Peyer's patch (tissue), 4 donors: ENCODE data around the gene CCDC74B. TPM values are rescaled to one million over a fixed set of nuclear protein-coding genes. Genes with fewer than 3 reads are reported as not detected.
"Not testable (repeated sequence)": the region's sequence is repeated elsewhere in the genome, so short reads cannot be mapped to it uniquely, and the experiment has no call there.

Source experiments
- DNase-seq, 3 donors: peaks; one replicate each; pipeline ENCODE4 v3.0.0-alpha.2; 2017 to 2019
- H3K27ac ChIP-seq, 4 donors: fragments of 200-600 bp; sonication (generic); one replicate each; pipeline ENCODE4 v1.5.1; 2016 to 2019
- H3K27me3 ChIP-seq, 2 donors: fragments of 200-600 bp; sonication (generic); one replicate each; pipeline ENCODE4 v1.5.1; 2019
- H3K36me3 ChIP-seq, 3 donors: fragments of 200-600 bp; sonication (generic); one replicate each; pipeline ENCODE4 v1.5.1; 2016 to 2019
- H3K4me1 ChIP-seq, 4 donors: fragments of 200-600 bp; sonication (generic); one replicate each; pipeline ENCODE4 v1.5.1; 2016 to 2019
- H3K4me3 ChIP-seq, 4 donors: fragments of 200-600 bp; sonication (generic); 1 replicate in 3 of 4; 2 replicates in 1 of 4; pipeline ENCODE4 v1.5.1; 2016 to 2019; ENCODE audit warnings: mild to moderate bottlenecking in 1 of 4
- H3K9me3 ChIP-seq, 4 donors: fragments of 200-600 bp; sonication (generic); one replicate each; pipeline ENCODE4 v1.5.1; 2016 to 2019; ENCODE audit warnings: mild to moderate bottlenecking in 1 of 4
- POLR2A ChIP-seq, 2 donors: fragments of 450-650 bp; IDR thresholded peaks; one replicate each; pipeline ENCODE4 v1.5.1; 2017; ENCODE audit warnings: antibody characterized with exemption in 2 of 2, mild to moderate bottlenecking in 2 of 2, moderate library complexity in 2 of 2
- total RNA-seq, 4 donors: library from RNA; depleted of rRNA; stranded (reverse); fragments of >200 nt; gene quantifications; one replicate each; pipeline ENCODE4 v1.1.0, GENCODE V29; 2016
- TF ChIP-seq, protein P1 (sequence below), 6 experiments: fragments of 450-650 bp in 4 of 6; fragments of 200-600 bp in 2 of 6; sonication (generic) in 1 of 6; IDR thresholded peaks; one replicate each; pipeline ENCODE4 v1.5.1; 2017 to 2019; ENCODE audit warnings: antibody characterized with exemption in 6 of 6, mild to moderate bottlenecking in 3 of 6, moderate library complexity in 1 of 6

The CCDC74B gene
- total RNA-seq, 4 donors from 2014 or later: 2.1 to 2.6 TPM; not detected in 2

DNA sequence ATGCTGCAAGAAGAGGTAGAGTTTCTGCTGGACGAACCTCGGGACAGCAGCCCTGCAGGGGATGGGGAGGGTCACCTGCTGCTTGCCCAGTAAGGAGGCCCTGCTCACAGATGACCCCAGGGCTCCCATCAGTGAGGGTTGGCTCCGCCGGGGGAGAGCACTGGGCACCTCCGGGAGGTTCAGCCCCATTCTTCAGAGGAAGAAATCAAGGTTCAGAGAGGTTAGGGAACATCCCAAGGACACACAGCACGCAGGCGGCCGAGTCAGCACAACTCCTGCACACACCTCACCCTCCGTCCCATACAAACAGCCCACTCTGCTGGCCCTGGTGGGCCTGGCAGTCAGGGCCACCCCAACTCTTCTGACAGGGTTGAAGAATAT, 11.7 kb upstream of the CCDC74B start:
- Histone ChIP-seq H3K4me3 (no peak overlapping the region), H3K4me1 (peaks cover 0 to 7% (median 0%) of the 10 kb centered on the region in 4 donors)
- DNase-seq: peak in 1 of 3 donors; percentile 36

GRCh38 chr2:130155956-130156623, 11.2 kb upstream of the CCDC74B start:
- H3K27me3 ChIP-seq, H3K27ac ChIP-seq, H3K4me1 ChIP-seq, H3K9me3 ChIP-seq, H3K4me3 ChIP-seq: not testable (repeated sequence)
- H3K36me3 ChIP-seq: peaks cover 0 to 35% (median 0%) of the 10 kb centered on the region in 3 donors
- peak in 2 of 3 donors; percentile 53 to 56 for DNase-seq
- TF ChIP-seq, protein P1, sequence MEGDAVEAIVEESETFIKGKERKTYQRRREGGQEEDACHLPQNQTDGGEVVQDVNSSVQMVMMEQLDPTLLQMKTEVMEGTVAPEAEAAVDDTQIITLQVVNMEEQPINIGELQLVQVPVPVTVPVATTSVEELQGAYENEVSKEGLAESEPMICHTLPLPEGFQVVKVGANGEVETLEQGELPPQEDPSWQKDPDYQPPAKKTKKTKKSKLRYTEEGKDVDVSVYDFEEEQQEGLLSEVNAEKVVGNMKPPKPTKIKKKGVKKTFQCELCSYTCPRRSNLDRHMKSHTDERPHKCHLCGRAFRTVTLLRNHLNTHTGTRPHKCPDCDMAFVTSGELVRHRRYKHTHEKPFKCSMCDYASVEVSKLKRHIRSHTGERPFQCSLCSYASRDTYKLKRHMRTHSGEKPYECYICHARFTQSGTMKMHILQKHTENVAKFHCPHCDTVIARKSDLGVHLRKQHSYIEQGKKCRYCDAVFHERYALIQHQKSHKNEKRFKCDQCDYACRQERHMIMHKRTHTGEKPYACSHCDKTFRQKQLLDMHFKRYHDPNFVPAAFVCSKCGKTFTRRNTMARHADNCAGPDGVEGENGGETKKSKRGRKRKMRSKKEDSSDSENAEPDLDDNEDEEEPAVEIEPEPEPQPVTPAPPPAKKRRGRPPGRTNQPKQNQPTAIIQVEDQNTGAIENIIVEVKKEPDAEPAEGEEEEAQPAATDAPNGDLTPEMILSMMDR (IDR thresholded peaks at IDR 0.05): peak in 4 of 6 experiments; percentile 46 to 57 (median 52)

More for the DNA sequence above, 11.7 kb upstream of the CCDC74B start:
- Histone ChIP-seq H3K27ac (no peak overlapping the region), H3K36me3 (peaks cover 0 to 35% (median 0%) of the 10 kb centered on the region in 3 donors), H3K27me3 (no peaks in the 10 kb centered on the region), H3K9me3 (no peaks in the 10 kb centered on the region)
- TF ChIP-seq POLR2A (IDR thresholded peaks at IDR 0.05): no peak
- TF ChIP-seq, protein P1 (IDR thresholded peaks at IDR 0.05): no peak

DNA sequence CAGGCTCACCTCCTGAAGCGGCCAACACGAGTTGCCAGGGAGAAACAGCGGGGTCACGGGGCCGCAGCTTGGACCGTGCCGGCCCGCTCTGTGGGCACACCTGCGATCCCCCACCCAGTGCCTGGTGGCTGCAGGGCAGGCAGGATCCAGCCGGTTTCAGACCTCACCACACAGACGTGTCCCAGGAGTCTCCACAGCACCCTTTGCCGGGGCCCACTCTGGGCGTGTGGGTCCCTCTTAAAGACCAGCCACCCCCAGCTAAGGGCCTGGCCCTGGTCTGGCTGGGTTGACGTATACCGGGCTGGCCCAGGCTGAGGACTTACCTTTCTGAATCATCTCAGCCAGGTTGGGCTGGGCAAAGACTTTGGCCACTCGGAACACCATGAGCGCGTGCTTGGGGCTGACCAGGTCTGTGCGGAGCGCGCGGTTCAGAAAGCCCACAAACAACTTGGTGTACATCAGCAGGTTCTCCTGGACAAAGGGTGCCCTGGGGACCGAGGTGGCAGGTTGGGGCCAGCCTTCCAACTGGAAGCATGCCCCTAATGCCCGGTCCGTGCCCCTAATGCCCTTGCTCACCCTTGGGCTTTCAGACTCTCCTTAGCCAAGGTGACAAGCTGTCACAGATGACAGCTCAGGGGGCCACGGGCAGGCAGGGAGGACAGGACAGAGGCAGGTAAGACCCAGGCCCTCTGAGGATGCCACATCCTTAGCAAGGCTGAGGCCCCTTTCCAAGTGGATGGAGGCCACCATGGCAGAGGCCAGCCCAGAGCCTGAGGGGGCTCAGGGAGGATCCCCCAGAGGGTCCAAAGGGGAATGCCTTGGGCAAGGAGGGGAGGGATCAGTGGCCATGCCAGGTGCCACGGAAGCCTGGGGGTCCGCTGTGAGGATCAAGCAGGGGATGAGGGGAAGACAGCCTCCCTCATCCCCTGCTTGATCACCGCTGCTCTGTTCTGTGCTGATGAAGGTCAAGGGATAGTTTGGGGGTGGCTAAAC, 10.2 kb upstream of the CCDC74B start:
- DNase-seq: no peak
- Histone ChIP-seq H3K4me1 (peaks cover 0 to 7% (median 0%) of the 10 kb centered on the region in 4 donors), H3K27ac (no peak overlapping the region), H3K27me3 (no peaks in the 10 kb centered on the region), H3K36me3 (peaks cover 0 to 35% (median 0%) of the 10 kb centered on the region in 3 donors), H3K4me3 (no peak overlapping the region), H3K9me3 (no peaks in the 10 kb centered on the region)
- TF ChIP-seq, protein P1 (IDR thresholded peaks at IDR 0.05): no peak
- no peak for TF ChIP-seq POLR2A (IDR thresholded peaks at IDR 0.05)

DNA sequence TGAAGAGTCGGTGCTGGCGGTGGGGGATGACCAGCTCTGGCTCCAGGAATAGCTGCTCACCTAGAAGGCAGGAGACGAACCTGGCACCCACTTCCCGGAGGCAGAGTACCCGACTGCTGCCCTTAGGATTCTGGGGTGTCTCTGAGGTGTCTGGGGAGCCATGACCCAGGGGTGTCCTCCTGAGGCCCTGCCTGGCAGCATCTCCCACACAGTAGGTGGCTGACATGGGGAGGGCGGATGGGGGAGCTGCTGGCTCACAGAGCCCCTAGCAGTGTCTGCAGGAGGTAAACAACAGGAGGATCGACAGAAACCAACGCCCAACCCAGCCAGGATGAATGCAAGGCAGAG, 9.5 kb upstream of the CCDC74B start:
- H3K27ac ChIP-seq, H3K4me1 ChIP-seq, DNase-seq, H3K9me3 ChIP-seq, H3K4me3 ChIP-seq, H3K27me3 ChIP-seq: not testable (repeated sequence)
- H3K36me3 ChIP-seq: peaks cover 0 to 35% (median 0%) of the 10 kb centered on the region in 3 donors

DNA sequence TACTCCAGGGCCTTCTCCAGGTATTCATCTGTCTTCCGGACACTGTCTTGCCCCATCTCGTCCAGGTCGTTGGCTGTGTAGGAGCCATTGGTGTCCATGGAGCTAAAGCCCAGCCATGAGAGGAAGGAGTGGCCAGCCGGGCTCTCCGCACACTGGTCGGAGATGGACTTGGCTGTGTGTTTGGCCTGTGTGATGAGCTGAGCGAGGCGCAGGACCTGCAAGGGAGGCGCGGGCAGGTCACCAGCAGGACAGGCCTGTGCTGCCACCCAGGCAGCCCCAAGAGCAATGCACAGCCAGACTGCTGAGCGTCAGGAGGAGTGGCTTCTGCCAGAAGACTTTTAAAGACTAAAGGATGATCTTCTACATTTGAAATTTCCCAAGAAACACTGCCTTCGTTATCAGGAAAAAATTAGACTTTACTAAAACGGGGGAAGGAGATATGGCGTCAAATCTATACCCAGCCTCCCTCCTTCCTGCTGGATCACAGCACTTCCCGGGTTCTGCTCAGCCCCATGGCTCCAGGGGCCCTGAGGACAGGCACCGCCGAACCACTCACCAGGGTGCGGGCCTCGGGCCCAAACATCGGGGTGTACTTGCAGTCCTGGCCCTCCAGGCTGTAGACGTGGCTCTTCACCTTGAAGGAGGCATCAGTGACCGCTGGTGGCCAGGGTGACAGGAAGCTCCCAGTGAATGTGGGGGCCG, 9.0 kb upstream of the CCDC74B start:
- H3K4me1 ChIP-seq, H3K9me3 ChIP-seq, H3K27ac ChIP-seq, H3K4me3 ChIP-seq, DNase-seq, H3K27me3 ChIP-seq: not testable (repeated sequence)
- peaks cover 0 to 30% (median 0%) of the 10 kb centered on the region in 3 donors for H3K36me3 ChIP-seq

DNA sequence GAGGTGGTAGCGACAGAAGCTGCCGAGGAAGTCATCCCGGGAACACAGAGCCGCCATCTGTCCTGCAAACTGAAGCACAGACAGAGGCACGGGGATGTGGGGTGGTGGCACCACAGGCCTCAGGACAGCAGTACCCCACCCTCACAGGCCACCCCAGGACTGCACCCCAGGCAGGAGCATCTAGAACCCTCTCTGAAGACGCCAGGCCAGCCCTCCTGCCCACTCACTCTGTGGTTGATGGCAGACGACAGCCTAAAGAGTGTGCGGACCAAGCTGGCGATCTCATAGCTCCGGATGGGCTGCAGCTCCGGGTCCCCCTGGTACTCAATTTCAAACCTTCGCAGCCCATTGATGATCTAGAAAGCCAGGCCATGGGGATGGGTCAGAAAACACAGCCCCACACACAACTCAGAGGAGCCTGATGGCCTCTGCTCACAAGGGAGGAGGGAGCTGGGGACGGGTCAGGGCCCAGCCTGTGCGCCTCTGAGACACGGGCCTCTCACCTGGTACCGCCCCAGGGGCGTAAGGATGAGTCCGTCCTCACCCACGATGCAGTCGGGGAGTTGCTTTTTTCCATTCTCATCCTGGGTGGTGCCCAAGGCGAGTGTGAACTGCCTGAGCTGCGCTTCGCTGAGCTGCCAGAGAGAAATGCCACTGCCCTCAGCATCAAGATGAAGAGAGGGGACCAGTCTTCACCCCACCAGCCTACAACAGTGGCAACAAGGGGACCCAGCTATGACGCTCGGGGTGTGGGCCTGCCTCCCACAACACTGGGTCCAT, 8.1 kb upstream of the CCDC74B start:
- TF ChIP-seq POLR2A (IDR thresholded peaks at IDR 0.05): no peak
- TF ChIP-seq, protein P1 (IDR thresholded peaks at IDR 0.05): no peak
- Histone ChIP-seq H3K27me3 (no peaks in the 10 kb centered on the region), H3K4me3 (no peak overlapping the region), H3K9me3 (no peaks in the 10 kb centered on the region), H3K27ac (no peak overlapping the region), H3K4me1 (peaks cover 0 to 7% (median 0%) of the 10 kb centered on the region in 4 donors), H3K36me3 (peaks cover 0 to 30% (median 0%) of the 10 kb centered on the region in 3 donors)
- DNase-seq: no peak

DNA sequence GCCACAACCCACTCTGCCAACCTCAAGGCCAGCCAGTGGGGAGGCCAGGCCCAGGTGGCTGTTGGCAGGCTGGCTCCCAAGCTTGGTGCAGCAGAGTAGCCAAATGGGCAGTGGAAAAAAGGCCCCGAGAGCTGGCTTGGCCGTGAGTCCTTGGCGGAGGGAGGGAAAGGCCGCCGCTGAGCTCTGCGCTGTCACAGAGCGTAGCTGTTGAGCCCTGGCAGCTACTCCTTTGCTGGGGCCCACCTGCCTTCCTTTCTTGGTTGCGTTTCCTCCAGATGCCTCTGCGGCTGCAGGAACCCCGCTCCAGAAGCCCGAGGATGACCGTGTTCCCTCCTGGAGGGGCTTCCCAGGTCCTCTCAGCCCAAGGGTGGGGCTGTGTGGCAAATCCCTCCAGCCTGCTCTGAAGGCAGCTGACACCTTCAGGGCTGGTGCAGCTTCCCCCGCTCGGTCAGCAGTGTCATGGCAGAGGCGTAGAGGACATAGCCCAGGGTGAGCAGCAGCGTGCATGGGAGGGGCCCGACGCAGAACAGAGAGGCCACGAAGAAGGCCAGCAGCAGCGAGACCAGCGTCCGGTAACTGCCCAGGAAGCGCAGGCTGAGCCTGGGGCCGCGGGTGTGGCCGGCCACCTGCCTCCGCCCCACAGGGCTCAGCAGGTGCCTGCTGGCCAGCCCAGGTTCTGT, 7.4 kb upstream of the CCDC74B start:
- H3K4me3 ChIP-seq, H3K4me1 ChIP-seq, H3K27me3 ChIP-seq, DNase-seq, H3K9me3 ChIP-seq, H3K27ac ChIP-seq: not testable (repeated sequence)
- H3K36me3 ChIP-seq: peaks cover 0 to 30% (median 0%) of the 10 kb centered on the region in 3 donors

DNA sequence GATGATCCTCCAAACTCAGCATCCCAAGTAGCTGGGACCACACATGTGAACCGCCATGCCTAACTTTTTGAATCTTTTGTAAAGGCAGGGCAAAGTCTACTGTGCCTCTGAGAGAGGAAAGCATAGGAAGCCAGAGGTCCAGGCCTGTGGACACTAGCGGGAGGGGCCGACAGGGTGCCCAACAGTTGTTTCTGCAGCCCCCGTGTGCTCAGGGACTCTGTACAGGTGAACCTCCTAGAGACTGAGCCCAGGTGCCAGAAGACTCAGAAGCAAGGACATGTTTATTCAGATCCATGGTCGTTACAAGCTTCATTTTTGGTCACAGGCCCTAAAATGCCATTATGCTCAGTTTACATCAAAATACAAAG, 6.2 kb upstream of the CCDC74B start:
- H3K4me1 ChIP-seq, H3K4me3 ChIP-seq, H3K27ac ChIP-seq, H3K9me3 ChIP-seq, DNase-seq, H3K27me3 ChIP-seq: not testable (repeated sequence)
- H3K36me3 ChIP-seq: peaks cover 0 to 30% (median 0%) of the 10 kb centered on the region in 3 donors
